ENCODE data around the gene NLRX1. TPM values are rescaled to one million over a fixed set of nuclear protein-coding genes. Genes with fewer than 3 reads are reported as not detected.
"Not testable (repeated sequence)": the region's sequence is repeated elsewhere in the genome, so short reads cannot be mapped to it uniquely, and the experiment has no call there.

The NLRX1 gene
- total RNA-seq, 4 donors from 2014 or later: 31.5 to 83.3 (median 67.5) TPM

DNA sequence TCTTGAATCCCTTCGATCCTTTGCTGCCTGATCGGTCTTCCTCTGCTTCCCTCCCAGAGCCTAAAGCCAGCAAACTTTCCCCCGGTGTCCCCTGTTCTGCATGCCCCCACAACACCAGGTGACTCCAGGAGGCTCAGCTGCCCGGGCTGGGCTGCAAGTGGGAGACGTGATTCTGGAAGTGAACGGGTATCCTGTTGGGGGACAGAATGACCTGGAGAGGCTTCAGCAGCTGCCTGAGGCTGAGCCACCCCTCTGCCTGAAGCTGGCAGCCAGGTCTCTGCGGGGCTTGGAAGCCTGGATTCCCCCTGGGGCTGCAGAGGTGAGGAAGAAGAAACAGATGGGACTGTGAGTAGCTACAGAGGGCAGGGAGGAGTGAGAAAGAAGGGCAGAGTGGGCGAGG is 20.4 kb downstream of the NLRX1 start:
- no peak for TF ChIP-seq POLR2A (IDR thresholded peaks at IDR 0.05)
- TF ChIP-seq, protein P1, sequence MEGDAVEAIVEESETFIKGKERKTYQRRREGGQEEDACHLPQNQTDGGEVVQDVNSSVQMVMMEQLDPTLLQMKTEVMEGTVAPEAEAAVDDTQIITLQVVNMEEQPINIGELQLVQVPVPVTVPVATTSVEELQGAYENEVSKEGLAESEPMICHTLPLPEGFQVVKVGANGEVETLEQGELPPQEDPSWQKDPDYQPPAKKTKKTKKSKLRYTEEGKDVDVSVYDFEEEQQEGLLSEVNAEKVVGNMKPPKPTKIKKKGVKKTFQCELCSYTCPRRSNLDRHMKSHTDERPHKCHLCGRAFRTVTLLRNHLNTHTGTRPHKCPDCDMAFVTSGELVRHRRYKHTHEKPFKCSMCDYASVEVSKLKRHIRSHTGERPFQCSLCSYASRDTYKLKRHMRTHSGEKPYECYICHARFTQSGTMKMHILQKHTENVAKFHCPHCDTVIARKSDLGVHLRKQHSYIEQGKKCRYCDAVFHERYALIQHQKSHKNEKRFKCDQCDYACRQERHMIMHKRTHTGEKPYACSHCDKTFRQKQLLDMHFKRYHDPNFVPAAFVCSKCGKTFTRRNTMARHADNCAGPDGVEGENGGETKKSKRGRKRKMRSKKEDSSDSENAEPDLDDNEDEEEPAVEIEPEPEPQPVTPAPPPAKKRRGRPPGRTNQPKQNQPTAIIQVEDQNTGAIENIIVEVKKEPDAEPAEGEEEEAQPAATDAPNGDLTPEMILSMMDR (IDR thresholded peaks at IDR 0.05): no peak
- 73 to 78% methylated on average over 4 to 5 of the region's 8 CpGs for WGBS, 2 donors
- intact Hi-C loops (cut with DNase I): no loop called here

DNA sequence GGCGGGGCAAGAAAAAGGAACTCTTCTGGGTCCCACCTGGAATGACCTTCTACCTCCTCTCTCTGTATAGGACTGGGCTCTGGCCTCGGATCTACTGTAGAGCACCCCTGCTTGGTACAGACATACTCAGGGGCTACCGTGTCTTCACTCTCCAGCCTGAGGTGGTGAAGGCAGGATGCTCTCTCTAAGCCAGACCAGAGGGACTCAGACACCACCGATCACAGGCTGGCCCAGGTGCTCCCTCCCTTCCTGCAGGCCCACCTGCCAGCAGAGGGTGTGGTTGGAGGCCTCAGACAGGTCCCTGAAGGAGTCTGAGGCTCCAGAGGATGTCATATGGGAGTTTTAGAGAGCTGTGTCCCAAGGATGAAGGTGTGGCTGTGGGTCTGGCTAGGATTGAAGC is 20.9 kb downstream of the NLRX1 start:
- H3K27ac ChIP-seq: no peak overlapping the region
- 79 to 100% methylated on average over 1 to 3 of the region's 4 CpGs for WGBS, 2 donors

More for the DNA sequence above, 20.4 kb downstream of the NLRX1 start:
- peaks cover 0 to 7% (median 0%) of the 10 kb centered on the region in 3 donors for H3K4me1 ChIP-seq
- H3K9me3 ChIP-seq: no peaks in the 10 kb centered on the region
- no peak overlapping the region for H3K27ac ChIP-seq
- no peak for DNase-seq
- peaks cover 0 to 2% (median 0%) of the 10 kb centered on the region in 3 donors for H3K36me3 ChIP-seq
- no peak overlapping the region for H3K4me3 ChIP-seq
- peaks cover 0 to 15% (median 0%) of the 10 kb centered on the region in 4 donors for H3K27me3 ChIP-seq

DNA sequence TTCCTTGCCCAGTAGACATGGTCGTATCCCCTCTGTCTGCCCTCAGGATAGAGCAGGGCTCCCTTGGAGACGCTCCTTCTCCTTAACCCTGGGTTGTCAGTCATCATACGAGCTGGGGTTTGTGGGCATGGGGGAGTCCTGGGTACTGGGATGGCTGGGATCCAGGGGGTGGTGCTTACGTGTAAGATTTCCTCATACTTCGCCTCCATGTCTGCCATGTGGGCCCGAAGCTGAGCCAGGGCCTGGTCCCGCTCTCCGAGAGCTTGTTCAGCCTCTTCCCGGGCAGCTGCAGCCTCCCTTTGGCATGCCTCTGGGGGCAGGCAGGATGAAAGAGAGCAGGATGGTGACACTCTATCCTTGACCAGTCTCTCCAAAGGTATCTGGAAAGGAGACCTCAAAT is 22.0 kb downstream of the NLRX1 start:
- Histone ChIP-seq H3K9me3 (no peaks in the 10 kb centered on the region), H3K4me3 (no peak overlapping the region), H3K27me3 (peaks cover 0 to 15% (median 0%) of the 10 kb centered on the region in 4 donors), H3K4me1 (peaks cover 0 to 4% (median 0%) of the 10 kb centered on the region in 3 donors), H3K27ac (no peak overlapping the region), H3K36me3 (no peaks in the 10 kb centered on the region)
- no peak for TF ChIP-seq POLR2A (IDR thresholded peaks at IDR 0.05)
- TF ChIP-seq, protein P1 (IDR thresholded peaks at IDR 0.05): no peak
- 73 to 78% methylated on average over 3 to 9 of the region's 9 CpGs for WGBS, 2 donors
- intact Hi-C loops (cut with DNase I): loop anchor here (10.0 kb wide), 1 partner anchor 96 kb away; a partner anchor contains a TSS
- no peak for DNase-seq

More for the DNA sequence above, 20.9 kb downstream of the NLRX1 start:
- Histone ChIP-seq H3K27me3 (peaks cover 0 to 15% (median 0%) of the 10 kb centered on the region in 4 donors), H3K9me3 (no peaks in the 10 kb centered on the region), H3K4me1 (peaks cover 0 to 7% (median 0%) of the 10 kb centered on the region in 3 donors), H3K36me3 (no peaks in the 10 kb centered on the region), H3K4me3 (no peak overlapping the region)
- intact Hi-C loops (cut with DNase I): no loop called here
- no peak for DNase-seq
- TF ChIP-seq, protein P1 (IDR thresholded peaks at IDR 0.05): no peak
- no peak for TF ChIP-seq POLR2A (IDR thresholded peaks at IDR 0.05)

DNA sequence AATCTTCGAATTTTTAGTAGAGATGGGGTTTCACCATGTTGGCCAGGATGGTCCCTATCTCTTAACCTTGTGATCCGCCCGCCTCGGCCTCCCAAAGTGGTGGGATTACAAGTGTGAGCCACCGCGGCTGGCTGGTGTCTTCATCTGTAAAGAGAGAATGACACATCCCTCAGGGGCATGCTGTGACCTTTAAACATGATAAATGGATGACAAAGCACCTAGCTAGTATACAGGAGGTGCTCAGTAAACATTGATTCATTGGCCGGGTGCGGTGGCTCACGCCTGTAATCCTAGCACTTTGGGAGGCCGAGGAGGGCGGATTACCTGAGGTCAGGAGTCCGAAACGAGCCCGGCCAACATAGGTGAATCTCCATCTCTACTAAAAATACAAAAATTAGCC is 22.7 kb downstream of the NLRX1 start:
- not testable (repeated sequence) for H3K4me1 ChIP-seq, H3K4me3 ChIP-seq, H3K27ac ChIP-seq, H3K9me3 ChIP-seq, DNase-seq, H3K36me3 ChIP-seq
- intact Hi-C loops (cut with DNase I): loop anchor here (10.0 kb wide), 1 partner anchor 96 kb away; a partner anchor contains a TSS
- WGBS, 2 donors: 67 to 81% methylated on average over 7 to 14 of the region's 14 CpGs
- peaks cover 0 to 10% (median 0%) of the 10 kb centered on the region in 4 donors for H3K27me3 ChIP-seq

DNA sequence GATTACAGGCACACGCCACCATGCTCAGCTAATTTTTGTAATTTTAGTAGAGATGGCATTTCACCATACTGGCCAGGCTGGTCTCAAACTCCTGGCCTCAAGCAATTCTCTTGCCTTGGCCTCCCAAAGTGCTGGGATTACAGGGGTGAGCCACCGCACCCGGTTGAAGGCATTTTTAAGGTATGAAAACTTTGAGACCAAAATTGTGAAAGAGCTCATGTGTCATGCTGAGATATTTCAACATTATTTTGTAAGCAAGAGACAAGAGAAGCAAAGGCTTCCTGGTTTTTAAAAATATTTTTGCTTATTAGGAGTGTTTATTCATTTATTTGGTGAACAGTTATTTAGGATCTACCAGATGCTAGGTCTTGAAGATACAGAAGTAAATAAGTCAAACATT is 23.6 kb downstream of the NLRX1 start:
- peaks cover 0 to 6% (median 0%) of the 10 kb centered on the region in 3 donors for H3K4me1 ChIP-seq
- peaks cover 0 to 3% (median 0%) of the 10 kb centered on the region in 4 donors for H3K27me3 ChIP-seq
- H3K9me3 ChIP-seq: no peaks in the 10 kb centered on the region
- H3K36me3 ChIP-seq: no peaks in the 10 kb centered on the region
- intact Hi-C loops (cut with DNase I): loop anchor here (10.0 kb wide), 1 partner anchor 97 kb away; a partner anchor contains a TSS
- TF ChIP-seq, protein P1 (IDR thresholded peaks at IDR 0.05): no peak
- TF ChIP-seq POLR2A (IDR thresholded peaks at IDR 0.05): no peak
- WGBS, 2 donors: 59 to 75% methylated on average over 2 to 3 of the region's 3 CpGs
- no peak overlapping the region for H3K4me3 ChIP-seq
- no peak for DNase-seq
- no peak overlapping the region for H3K27ac ChIP-seq
